NT2/D1 (cell line): ENCODE measurements around the gene CHMP3.

Source experiments
- SUZ12 ChIP-seq: IDR thresholded peaks from 2 replicates; pipeline ENCODE4 v1.6.1; 2011; ENCODE audit not compliant: insufficient read length, insufficient read depth; ENCODE audit errors: extremely low read depth
- YY1 ChIP-seq: IDR thresholded peaks from 2 replicates; pipeline ENCODE4 v1.6.1; 2011; ENCODE audit not compliant: insufficient read length, insufficient read depth
- ZNF274 ChIP-seq: IDR thresholded peaks from 2 replicates; pipeline ENCODE4 v1.6.1; 2011; ENCODE audit warnings: mild to moderate bottlenecking, low read depth, low read length

DNA sequence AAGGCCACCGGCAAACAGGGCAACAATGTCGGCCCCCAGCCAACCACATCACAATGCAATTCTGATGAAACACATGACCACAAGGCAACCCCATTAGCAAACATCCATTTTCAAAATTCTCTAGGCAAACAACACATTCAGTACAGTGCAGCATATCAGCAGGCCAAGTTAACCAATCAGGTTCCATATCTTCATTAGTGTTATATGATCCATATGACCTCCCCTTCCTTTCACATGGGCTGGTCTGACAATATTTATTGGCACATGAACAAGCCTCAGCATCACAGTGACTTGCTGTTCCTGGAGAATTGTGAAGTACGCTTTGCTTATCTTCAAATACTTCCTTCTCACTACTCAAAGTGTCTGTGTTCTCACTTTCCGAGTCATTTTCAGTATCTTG, 40.7 kb upstream of the CHMP3 start:
- TF ChIP-seq YY1 (no peak), SUZ12 (no peak), ZNF274 (no peak)
